Osteoblast (primary cell): ENCODE results near the gene CHDH. TPM values are rescaled to one million over a fixed set of nuclear protein-coding genes. Genes with fewer than 3 reads are reported as not detected.
A peak's percentile ranks its signal among the peaks of the same experiment; 100 is the strongest.

Source experiments
- DNase-seq: peaks from one replicate; pipeline ENCODE4 v3.0.0; 2011; ENCODE audit warnings: low spot score, mixed read lengths; ENCODE audit not compliant: insufficient read length; ENCODE audit errors: missing footprints
- H2AFZ ChIP-seq: 2 replicates; pipeline ENCODE4 v1.6.0; 2011; ENCODE audit warnings: mild to moderate bottlenecking, low read length
- H3K27ac ChIP-seq: 2 replicates; pipeline ENCODE4 v1.5.1; 2011; ENCODE audit warnings: mild to moderate bottlenecking, low read depth, low read length, moderate library complexity
- H3K27me3 ChIP-seq: 2 replicates; pipeline ENCODE4 v1.6.0; 2012; ENCODE audit warnings: mild to moderate bottlenecking, control low read depth, inconsistent platforms, low read length, moderate library complexity; ENCODE audit not compliant: insufficient read depth
- H3K36me3 ChIP-seq: 2 replicates; pipeline ENCODE4 v1.5.1; 2011; ENCODE audit warnings: mild to moderate bottlenecking, low read length, control low read depth, moderate library complexity; ENCODE audit not compliant: insufficient read depth
- H3K4me1 ChIP-seq: 2 replicates; pipeline ENCODE4 v1.5.1; 2011; ENCODE audit warnings: mild to moderate bottlenecking, low read length, control low read depth, moderate library complexity; ENCODE audit not compliant: insufficient read depth
- H3K4me2 ChIP-seq: 2 replicates; pipeline ENCODE4 v1.6.0; 2011; ENCODE audit warnings: mild to moderate bottlenecking, low read length; ENCODE audit not compliant: insufficient read depth
- H3K4me3 ChIP-seq: fragments of 200-600 bp; sonication (generic); 3 replicates; pipeline ENCODE4 v1.5.1; 2012; ENCODE audit warnings: mild to moderate bottlenecking, low read length, inconsistent platforms; ENCODE audit not compliant: insufficient read depth
- H3K79me2 ChIP-seq: 2 replicates; pipeline ENCODE4 v1.6.0; 2012; ENCODE audit warnings: mild to moderate bottlenecking, low read length, control low read depth, inconsistent platforms; ENCODE audit not compliant: insufficient read depth
- H3K9me3 ChIP-seq: 2 replicates; pipeline ENCODE4 v1.5.1; 2011; ENCODE audit warnings: low read depth, low read length, control low read depth
- H4K20me1 ChIP-seq: 2 replicates; pipeline ENCODE4 v1.6.0; 2012; ENCODE audit warnings: mild to moderate bottlenecking, low read length, control low read depth; ENCODE audit not compliant: insufficient read depth
- total RNA-seq: library from RNA; depleted of rRNA; stranded (reverse); fragments of >200 nt; gene quantifications from 2 replicates; pipeline ENCODE4 v1.2.3, GENCODE V29; 2012
- TF ChIP-seq, protein P1 (sequence below): IDR thresholded peaks from 2 replicates; pipeline ENCODE4 v1.5.1; 2011; ENCODE audit warnings: mild to moderate bottlenecking, low read depth, low read length, moderate library complexity; ENCODE audit errors: extremely low read depth

CHDH gene
- total RNA-seq, 1 donor, result 0.72 TPM

DNA sequence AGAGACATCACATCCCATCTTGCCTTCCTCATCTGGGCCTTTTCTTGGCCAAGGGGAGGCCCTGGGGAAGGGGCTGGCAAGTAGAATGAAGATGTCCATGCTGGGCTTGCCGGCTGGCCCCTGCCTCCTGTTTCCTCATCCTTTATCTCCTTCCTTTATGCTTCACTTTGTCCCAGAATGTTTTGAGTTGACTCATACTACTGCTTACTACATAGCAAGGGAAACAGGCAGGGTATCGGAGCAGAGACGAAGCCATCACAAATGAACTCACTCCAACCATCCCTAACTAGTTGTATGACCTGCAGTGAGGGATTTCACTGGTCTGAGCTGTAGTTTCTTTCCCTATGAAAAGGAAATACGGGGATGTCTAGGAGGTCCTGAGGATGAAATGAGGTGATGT lies 66.0 kb downstream of the CHDH start:
- Histone ChIP-seq H4K20me1 (no peaks in the 10 kb centered on the region), H3K4me1 (peaks cover 19% of the 10 kb centered on the region), H2AFZ (no peak overlapping the region), H3K9me3 (no peaks in the 10 kb centered on the region), H3K79me2 (no peaks in the 10 kb centered on the region), H3K4me3 (no peak overlapping the region), H3K27me3 (peaks cover 3% of the 10 kb centered on the region), H3K27ac (no peak overlapping the region), H3K4me2 (no peak overlapping the region), H3K36me3 (no peaks in the 10 kb centered on the region)
- TF ChIP-seq, protein P1, sequence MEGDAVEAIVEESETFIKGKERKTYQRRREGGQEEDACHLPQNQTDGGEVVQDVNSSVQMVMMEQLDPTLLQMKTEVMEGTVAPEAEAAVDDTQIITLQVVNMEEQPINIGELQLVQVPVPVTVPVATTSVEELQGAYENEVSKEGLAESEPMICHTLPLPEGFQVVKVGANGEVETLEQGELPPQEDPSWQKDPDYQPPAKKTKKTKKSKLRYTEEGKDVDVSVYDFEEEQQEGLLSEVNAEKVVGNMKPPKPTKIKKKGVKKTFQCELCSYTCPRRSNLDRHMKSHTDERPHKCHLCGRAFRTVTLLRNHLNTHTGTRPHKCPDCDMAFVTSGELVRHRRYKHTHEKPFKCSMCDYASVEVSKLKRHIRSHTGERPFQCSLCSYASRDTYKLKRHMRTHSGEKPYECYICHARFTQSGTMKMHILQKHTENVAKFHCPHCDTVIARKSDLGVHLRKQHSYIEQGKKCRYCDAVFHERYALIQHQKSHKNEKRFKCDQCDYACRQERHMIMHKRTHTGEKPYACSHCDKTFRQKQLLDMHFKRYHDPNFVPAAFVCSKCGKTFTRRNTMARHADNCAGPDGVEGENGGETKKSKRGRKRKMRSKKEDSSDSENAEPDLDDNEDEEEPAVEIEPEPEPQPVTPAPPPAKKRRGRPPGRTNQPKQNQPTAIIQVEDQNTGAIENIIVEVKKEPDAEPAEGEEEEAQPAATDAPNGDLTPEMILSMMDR, result no peak
- DNase-seq, result no peak

DNA sequence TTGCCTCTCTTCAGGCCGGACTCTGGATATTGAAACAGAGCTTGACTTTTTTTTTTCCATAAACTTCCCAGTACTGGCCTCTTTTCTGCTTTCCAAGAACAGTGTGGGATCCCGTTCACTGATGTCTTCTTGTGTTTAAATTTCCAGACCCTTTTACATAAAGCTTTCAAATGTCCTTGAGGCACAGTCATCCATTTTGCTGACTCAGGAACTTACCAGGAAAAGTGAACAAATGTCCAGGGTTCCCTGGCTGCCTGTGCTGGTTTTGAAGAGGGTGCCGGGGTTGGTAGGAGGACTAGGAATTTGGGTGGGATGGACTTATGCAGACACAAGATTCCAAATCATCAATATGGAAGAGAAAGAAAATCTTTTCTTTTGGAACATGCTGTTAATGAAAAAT lies 68.1 kb downstream of the CHDH start:
- no peak overlapping the region for H3K4me2 ChIP-seq
- H4K20me1 ChIP-seq, result no peaks in the 10 kb centered on the region
- H3K36me3 ChIP-seq, result no peaks in the 10 kb centered on the region
- peaks cover 29% of the 10 kb centered on the region for H3K4me1 ChIP-seq
- no peaks in the 10 kb centered on the region for H3K9me3 ChIP-seq
- H3K27ac ChIP-seq, result no peak overlapping the region
- DNase-seq, result no peak
- H3K79me2 ChIP-seq, result no peaks in the 10 kb centered on the region
- no peak overlapping the region for H3K4me3 ChIP-seq
- no peak overlapping the region for H2AFZ ChIP-seq
- TF ChIP-seq, protein P1, result no peak
- H3K27me3 ChIP-seq, result no peaks in the 10 kb centered on the region

DNA sequence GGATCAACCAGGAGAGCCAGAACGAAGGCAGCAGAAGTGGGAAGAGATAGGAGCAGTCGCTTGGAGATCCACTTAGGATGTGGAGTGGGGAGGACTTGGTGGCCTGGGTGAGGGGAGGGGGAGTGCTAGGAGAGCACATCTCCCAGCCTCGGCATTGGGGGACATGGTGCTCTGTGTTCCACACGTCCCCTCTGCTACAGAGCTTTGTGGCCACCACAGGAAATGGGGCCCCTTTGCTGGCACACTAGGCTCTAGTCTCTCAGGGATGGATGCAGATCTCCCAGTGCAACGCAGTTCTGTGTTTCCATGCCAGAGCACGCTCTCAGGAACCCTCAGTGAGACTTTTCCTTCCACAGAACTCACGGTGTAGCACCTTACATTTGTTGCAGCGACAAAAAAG lies 68.8 kb downstream of the CHDH start:
- Histone ChIP-seq H3K9me3 (no peaks in the 10 kb centered on the region), H3K4me1 (peaks cover 34% of the 10 kb centered on the region), H3K27me3 (no peaks in the 10 kb centered on the region), H3K79me2 (no peaks in the 10 kb centered on the region), H4K20me1 (no peaks in the 10 kb centered on the region), H3K4me3 (no peak overlapping the region), H3K36me3 (no peaks in the 10 kb centered on the region), H3K4me2 (no peak overlapping the region), H2AFZ (no peak overlapping the region), H3K27ac (peak overlapping the region; percentile 54)
- TF ChIP-seq, protein P1, result no peak
- DNase-seq, result no peak

DNA sequence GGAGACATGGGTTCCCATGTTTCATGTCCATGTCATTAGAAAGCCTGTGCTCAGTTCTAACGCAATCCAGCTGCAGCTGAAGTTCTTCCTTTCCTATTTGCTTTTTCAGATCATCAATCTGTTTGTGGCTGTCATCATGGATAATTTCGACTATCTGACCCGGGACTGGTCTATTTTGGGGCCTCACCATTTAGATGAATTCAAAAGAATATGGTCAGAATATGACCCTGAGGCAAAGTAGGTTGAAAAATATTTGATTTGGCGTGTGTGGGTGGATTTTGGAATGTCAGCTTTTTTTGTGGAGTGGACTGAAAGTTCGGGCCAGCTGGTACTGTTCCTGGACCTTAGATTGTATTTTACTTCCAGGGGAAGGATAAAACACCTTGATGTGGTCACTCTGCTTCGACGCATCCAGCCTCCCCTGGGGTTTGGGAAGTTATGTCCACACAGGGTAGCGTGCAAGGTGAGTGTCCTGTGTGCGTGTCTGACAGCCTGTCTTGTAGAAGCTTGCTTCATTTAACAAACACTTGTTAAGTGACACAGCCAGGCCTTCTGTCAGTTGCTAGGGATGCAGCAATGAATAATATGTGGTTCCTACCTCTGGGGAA lies 69.6 kb downstream of the CHDH start:
- no peak for DNase-seq
- Histone ChIP-seq H3K4me3 (peak overlapping the region; percentile 13), H3K4me1 (peaks cover 34% of the 10 kb centered on the region)

More for the DNA sequence above, 69.6 kb downstream of the CHDH start:
- no peaks in the 10 kb centered on the region for H3K79me2 ChIP-seq
- H3K27me3 ChIP-seq, result no peaks in the 10 kb centered on the region
- no peaks in the 10 kb centered on the region for H4K20me1 ChIP-seq
- H3K27ac ChIP-seq, result peak overlapping the region; percentile 54
- H3K4me2 ChIP-seq, result peak overlapping the region; percentile 52
- peak overlapping the region; percentile 16 for H2AFZ ChIP-seq
- H3K9me3 ChIP-seq, result no peaks in the 10 kb centered on the region
- no peaks in the 10 kb centered on the region for H3K36me3 ChIP-seq
- TF ChIP-seq, protein P1, result no peak
